Measurements from ENCODE around the gene GALNT10. TPM values are rescaled to one million over a fixed set of nuclear protein-coding genes. Genes with fewer than 3 reads are reported as not detected.

Gene GALNT10
- polyA plus RNA-seq, 1 experiment: 93.1 TPM

DNA sequence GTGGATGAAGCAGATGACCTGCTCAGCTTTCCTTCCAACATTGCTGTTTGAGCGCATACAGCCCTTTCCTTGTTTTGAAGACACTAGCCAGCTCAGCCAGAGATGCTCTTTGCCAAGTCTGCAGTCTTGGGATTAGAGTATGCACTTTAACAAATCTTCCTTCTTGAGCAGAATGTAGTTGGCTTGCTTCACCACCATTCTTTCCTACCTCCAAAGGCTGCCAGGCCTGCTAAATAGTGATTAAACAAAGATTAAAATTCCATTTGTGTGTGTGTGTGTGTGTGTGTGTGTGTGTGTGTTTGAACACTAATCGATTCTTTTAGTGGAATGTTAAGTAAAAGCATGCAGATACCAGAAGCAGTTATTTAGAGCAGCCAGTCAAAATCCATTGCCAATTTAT lies 97.6 kb downstream of the GALNT10 start:
- no peaks in the 10 kb centered on the region for H3K27me3 ChIP-seq (ENCODE audit: control insufficient read depth, insufficient read depth, low read length)
- no peak for DNase-seq (ENCODE audit: low read depth, low spot score)
- no peak overlapping the region for H3K4me3 ChIP-seq (ENCODE audit: low read depth, low read length)
- no peak for TF ChIP-seq CTCF (IDR thresholded peaks at IDR 0.05; ENCODE audit: low read depth, low read length)
- POLR2A ChIA-PET: interaction anchor here (2.0 to 2.4 kb wide), 2 partner anchors 11 to 98 kb away, joined by 16 to 22 read pairs; partner anchors contain the start of gene GALNT10
- H3K9me3 ChIP-seq (ENCODE audit: control insufficient read depth, insufficient read depth, low read length): no peaks in the 10 kb centered on the region
- CTCF ChIA-PET: interaction anchor here (0.6 to 3.3 kb wide), 4 partner anchors 9 to 91 kb away, joined by 3 to 15 read pairs (median 4); no protein-coding TSS in a partner anchor
- H3K27ac ChIP-seq (ENCODE audit: low read depth, low read length): peak overlapping the region; percentile 33

DNA sequence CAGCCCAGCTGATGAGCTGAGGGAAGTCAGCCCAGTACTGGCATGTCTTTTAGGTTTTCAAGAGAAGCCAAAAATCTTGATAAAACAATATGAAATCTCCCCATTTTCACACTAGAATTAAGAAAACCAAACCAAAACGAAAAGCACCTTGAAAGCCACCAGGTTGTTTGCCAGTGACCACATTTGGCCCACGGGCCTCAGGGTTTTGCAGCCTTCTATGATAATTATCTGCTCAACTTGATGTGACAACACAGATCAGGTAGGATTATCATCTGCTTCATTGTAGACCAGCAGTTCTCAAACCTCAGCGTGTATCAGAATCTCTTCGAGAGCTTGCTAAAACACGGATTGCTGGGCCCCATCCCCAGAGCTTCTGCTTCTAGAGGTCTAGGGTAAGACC lies 101.4 kb downstream of the GALNT10 start:
- H3K27me3 ChIP-seq (ENCODE audit: control insufficient read depth, insufficient read depth, low read length): no peaks in the 10 kb centered on the region
- H3K27ac ChIP-seq (ENCODE audit: low read depth, low read length): no peak overlapping the region
- no peaks in the 10 kb centered on the region for H3K9me3 ChIP-seq (ENCODE audit: control insufficient read depth, insufficient read depth, low read length)
- H3K4me3 ChIP-seq (ENCODE audit: low read depth, low read length): no peak overlapping the region
- no peak for DNase-seq (ENCODE audit: low read depth, low spot score)
- TF ChIP-seq CTCF (IDR thresholded peaks at IDR 0.05; ENCODE audit: low read depth, low read length): no peak
- POLR2A ChIA-PET: no interaction called here
- CTCF ChIA-PET: interaction anchor here (0.6 to 1.0 kb wide), 2 partner anchors 113 to 175 kb away, joined by 3 read pairs; no protein-coding TSS in a partner anchor

- DNase-seq (ENCODE audit: low read depth, low spot score): no peak
- Histone ChIP-seq H3K4me3 (ENCODE audit: low read depth, low read length) (no peak overlapping the region), H3K27me3 (ENCODE audit: control insufficient read depth, insufficient read depth, low read length) (no peaks in the 10 kb centered on the region), H3K9me3 (ENCODE audit: control insufficient read depth, insufficient read depth, low read length) (no peaks in the 10 kb centered on the region), H3K27ac (ENCODE audit: low read depth, low read length) (no peak overlapping the region)
- POLR2A ChIA-PET: no interaction called here
- TF ChIP-seq CTCF (IDR thresholded peaks at IDR 0.05; ENCODE audit: low read depth, low read length): no peak
- CTCF ChIA-PET: no interaction called here
Measured at GRCh38 chr5:154293219-154293618, 102.7 kb downstream of the GALNT10 start.

DNA sequence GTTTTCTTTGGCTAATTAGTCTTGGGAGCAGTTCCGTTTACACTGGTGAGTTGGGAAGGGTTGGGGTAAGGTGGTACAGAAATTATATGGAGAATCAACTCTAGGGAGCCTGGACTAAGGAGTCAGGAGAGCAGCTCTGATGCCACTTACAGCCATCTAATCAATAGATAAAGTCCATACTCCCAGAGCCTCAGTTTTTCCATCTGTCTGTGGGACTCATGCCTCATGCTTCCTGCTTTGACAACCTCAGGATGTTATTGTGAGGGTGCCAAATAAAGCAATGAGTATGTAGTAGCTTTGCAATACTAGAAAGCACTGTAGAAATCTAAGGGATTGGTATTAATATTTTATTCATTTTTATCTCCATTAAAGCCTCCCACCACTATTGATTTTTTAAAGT lies 105.0 kb downstream of the GALNT10 start:
- H3K4me3 ChIP-seq (ENCODE audit: low read depth, low read length): no peak overlapping the region
- no peak for DNase-seq (ENCODE audit: low read depth, low spot score)
- ChIA-PET POLR2A (no interaction called here), CTCF (no interaction called here)
- H3K27ac ChIP-seq (ENCODE audit: low read depth, low read length): no peak overlapping the region
- H3K27me3 ChIP-seq (ENCODE audit: control insufficient read depth, insufficient read depth, low read length): no peaks in the 10 kb centered on the region
- H3K9me3 ChIP-seq (ENCODE audit: control insufficient read depth, insufficient read depth, low read length): no peaks in the 10 kb centered on the region
- no peak for TF ChIP-seq CTCF (IDR thresholded peaks at IDR 0.05; ENCODE audit: low read depth, low read length)

DNA sequence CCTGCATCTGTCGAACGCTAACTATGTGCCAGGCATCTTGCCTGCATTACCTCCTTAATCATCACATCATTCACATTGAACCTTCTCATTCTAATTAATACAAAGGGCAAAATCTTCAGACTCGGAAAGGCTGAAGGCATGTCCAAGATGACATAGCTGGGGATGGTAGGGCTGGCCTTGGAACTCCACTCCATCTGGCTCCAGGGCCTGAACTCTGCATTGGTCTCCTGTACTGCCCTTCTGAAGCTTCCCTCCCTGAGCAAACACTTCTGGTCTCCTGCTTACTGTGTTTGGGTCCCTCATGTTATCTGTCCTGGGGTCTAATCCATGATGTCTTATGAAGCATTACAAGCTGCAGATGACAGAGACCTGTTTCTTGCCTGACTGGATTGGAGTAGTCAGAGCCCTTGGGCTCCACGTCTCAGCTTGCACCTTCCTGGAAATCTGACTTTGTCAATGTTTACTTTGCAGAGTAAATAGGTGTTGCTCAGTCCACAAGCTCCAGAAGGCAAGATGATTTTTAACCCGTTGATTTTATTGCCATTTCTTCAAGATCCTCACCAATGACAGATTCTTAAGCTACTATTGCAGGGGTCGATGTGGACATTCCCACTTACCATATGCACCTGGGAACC lies 106.1 kb downstream of the GALNT10 start:
- CTCF ChIA-PET: interaction anchor here (0.7 kb wide), 1 partner anchor 9 kb away, joined by 4 read pairs; no protein-coding TSS in a partner anchor
- Histone ChIP-seq H3K4me3 (ENCODE audit: low read depth, low read length) (no peak overlapping the region), H3K27ac (ENCODE audit: low read depth, low read length) (no peak overlapping the region), H3K27me3 (ENCODE audit: control insufficient read depth, insufficient read depth, low read length) (no peaks in the 10 kb centered on the region), H3K9me3 (ENCODE audit: control insufficient read depth, insufficient read depth, low read length) (no peaks in the 10 kb centered on the region)
- TF ChIP-seq CTCF (IDR thresholded peaks at IDR 0.05; ENCODE audit: low read depth, low read length): no peak
- POLR2A ChIA-PET: no interaction called here
- no peak for DNase-seq (ENCODE audit: low read depth, low spot score)
